T-cell (primary cell): ENCODE results near the gene OR13C4. TPM values are rescaled to one million over a fixed set of nuclear protein-coding genes. Genes with fewer than 3 reads are reported as not detected.

Source experiments
- total RNA-seq, 35 experiments: library from RNA in 6 of 35; stranded (reverse) in 6 of 35; fragments of 120-200 nt in 1 of 35; gene quantifications; one replicate each; pipeline versions ENCODE4 v1.2.1 to v1.2.4 and lab custom pipeline; 2013 to 2026

OR13C4 gene
- total RNA-seq, 5 donors from 2014 or later (not counting 1 experiment from before 2014, with no cell fraction given) = not detected

Other genes with a start within 250 kb of the OR13C4 start
- gene OR13F1, start 22.9 kb downstream of the OR13C4 start, total RNA-seq = not detected
- not detected for gene OR13C3, start 9.6 kb upstream of the OR13C4 start, total RNA-seq
- not detected for gene OR13C8, start 42.0 kb upstream of the OR13C4 start, total RNA-seq
- not detected for gene OR13C5, start 72.2 kb upstream of the OR13C4 start, total RNA-seq
- not detected for gene OR13C2, start 78.4 kb upstream of the OR13C4 start, total RNA-seq
- not detected for gene OR13C9, start 91.0 kb upstream of the OR13C4 start, total RNA-seq
- gene OR13D1, start 167.3 kb upstream of the OR13C4 start, total RNA-seq = not detected
- 10 to 100 TPM in 1 of 5 donors, 1 to 10 TPM in 4; 6.8 to 10.5 (median 9.8) TPM for gene NIPSNAP3A, start 220.5 kb upstream of the OR13C4 start, total RNA-seq
- 1 to 10 TPM in 4 of 5 donors, under 1 TPM in 1; 0.84 to 2.0 (median 1.2) TPM for gene NIPSNAP3B, start 236.9 kb upstream of the OR13C4 start, total RNA-seq